GM04504 (cell line): Measurements from ENCODE around the gene CLSTN3.
"Not testable (repeated sequence)": the region's sequence is repeated elsewhere in the genome, so short reads cannot be mapped to it uniquely, and the experiment has no call there.

ENCODE experiments used
- DNase-seq: peaks from one replicate; pipeline ENCODE4 v3.0.0-alpha.2; 2012; ENCODE audit warnings: low read depth

CLSTN3 gene

DNA sequence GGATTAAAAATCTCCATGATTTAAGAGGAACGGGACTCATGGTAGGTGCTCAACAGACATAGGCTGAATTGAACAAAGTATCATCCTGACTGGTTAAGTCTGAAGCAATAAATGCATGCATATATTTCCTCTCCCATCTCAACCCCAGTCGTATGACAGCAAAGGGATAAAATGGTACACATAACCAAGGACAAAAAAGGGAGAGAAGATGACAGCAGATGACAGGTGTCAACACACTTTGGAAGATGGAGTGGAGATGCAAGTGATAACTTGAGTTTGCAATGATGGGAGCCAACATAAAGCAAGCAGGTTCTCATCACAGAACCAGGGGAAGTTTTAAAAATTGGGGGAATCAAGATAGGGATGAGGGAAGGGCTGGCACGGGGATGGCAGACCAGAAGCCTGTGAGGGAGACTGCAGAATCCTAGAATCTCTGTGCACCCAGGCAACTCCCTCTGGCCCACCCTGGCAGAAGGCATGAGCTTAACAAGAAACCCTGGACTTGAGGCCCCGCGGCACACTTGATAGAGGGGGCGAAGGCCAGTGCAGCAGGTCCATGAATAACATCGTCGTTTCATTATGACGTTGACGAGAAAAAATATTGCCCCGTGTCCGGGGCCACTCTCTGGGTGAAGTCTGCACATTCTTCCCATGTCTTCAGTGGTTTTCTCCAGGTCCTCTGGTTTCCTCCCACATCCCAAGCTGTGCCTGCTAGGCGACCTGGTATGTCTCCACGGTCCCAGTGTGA is 26.2 kb upstream of the CLSTN3 start:
- no peak for DNase-seq

GRCh38 chr12:7106082-7106481 is 24.1 kb upstream of the CLSTN3 start:
- no peak for DNase-seq

DNA sequence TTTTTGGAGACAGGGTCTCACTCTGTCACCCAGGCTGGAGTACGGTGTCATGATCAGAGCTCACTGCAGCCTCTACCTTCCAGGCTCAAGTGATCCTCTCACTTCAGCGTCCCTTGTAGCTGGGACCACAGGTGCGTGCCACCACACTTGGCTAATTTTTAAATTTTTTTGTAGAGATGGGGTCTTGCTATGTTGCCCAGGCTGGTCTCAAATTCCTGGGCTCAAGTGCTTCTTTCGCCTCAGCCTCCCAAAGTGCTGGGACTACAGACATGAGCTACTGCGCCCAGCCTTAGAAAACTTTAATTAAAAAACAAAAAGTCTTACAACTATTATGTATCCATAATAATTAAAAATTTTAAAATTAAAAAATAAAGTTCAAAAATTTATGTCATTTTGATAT is 23.0 kb upstream of the CLSTN3 start:
- DNase-seq = not testable (repeated sequence)

DNA sequence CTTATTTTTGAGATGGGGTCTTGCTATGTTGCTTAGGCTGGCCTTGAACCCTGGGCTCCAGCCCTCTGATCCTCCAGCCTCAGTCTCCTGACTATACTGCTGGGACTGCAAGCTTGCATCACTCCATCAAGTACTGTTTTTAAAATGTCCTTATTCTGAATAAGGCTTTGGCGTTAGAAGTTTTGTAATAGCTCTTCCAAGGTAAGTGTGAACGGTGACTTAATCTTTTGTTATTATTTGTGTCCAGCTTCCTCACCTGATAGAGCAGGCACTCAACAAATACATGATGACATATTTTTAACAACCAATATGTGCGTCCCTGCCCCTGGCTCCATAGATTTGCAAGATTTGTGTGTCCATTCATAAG is 22.6 kb upstream of the CLSTN3 start:
- no peak for DNase-seq

DNA sequence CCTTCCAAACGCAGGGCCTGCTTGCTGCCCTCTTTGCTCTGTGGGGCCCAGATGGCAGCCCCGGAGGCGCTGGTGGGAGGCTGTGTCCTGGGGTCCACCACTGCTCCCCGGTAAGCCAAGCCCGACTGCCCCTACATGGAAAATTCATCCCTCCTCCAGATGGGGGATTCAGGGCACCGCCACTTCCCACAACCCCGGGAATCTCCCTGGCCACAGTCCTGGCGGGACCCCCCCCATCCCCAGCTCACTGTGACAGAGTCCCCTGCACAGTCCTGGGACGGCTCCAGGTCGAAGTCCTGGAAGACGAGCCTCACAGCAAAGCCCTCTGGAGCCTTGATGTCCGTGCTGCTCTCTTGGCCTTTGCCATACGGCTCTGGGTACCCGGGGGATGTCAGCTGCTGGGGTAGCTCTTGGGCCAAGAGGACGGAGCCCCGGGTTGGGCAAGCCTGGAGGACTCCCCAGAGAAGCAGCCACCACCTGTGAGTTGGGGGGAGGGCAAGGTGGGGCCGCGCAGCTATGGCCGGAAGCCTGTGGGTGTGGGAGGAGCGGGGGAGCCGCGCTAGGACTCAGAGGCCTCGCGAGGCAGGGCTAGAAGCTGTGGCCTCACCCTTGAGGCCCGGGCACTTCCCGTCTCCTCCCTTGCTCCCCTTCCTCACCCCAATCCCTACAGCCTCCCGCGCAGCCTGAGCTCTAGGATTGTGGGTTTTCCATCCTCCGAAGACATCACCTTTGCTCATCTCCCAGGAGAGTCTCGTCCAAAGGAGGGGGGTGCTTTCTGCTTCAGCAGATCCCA is 22.0 kb upstream of the CLSTN3 start:
- DNase-seq = peak; percentile 53

DNA sequence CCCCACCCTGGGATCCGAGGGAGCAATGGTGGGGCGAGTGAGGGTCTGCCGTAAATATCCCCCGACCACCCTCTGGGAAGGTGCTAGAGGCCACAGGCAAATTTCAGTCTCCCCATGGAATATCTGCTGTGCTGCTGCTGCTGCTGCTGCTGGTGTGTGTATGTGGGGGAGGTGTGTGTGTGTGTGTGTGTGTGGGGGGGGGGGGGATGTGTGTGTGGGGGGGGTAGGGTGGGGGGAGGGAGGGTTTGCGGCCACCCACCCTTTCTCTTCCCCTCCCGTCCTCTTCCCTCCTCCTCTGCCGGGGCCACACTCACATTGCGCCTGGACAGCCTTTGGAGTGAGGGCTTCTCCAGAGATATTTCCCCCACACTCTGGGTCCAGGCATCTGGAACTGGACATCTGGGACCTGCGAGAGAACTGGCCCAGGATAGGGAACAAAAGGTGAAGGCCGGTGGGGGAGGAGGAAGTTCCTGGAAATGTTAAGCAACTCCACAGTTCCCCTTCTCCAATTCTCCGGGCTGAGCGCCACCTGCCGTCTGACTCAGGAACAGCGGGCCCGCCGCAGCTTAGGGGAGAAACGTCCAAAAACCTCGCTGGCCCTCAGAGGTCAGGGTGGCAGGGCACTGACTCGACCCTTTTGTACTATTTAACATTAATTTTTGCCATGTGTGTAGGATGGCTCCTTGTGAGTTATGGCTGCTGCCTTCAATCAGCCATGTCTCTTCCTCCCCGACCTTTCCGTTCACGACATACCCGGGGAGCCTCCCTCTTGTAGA is 21.2 kb upstream of the CLSTN3 start, which contains the start of gene C1RL:
TSS of gene C1RL (minus strand) at position 419 of the 776 bp plus-strand sequence. CDS start at position 385, 34 bp downstream.
- DNase-seq = peak; percentile 69

DNA sequence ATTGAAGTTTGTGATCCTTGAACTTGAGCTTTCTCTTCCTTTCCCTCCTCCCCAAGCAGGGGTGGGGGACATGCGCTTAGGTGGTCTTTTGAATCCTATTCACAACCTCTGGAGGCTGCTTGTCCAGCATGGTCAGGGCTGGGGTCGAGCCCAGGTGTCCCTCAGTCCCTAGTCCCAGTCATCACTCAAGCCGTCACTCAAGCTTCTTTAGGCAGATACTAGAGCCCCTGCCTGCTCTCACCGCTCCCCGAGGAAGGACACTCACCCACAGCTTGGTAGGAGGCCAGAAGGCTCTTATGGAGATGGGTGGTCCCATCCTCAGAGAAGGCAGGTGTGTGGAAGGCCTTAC is 20.6 kb upstream of the CLSTN3 start:
- DNase-seq = no peak

DNA sequence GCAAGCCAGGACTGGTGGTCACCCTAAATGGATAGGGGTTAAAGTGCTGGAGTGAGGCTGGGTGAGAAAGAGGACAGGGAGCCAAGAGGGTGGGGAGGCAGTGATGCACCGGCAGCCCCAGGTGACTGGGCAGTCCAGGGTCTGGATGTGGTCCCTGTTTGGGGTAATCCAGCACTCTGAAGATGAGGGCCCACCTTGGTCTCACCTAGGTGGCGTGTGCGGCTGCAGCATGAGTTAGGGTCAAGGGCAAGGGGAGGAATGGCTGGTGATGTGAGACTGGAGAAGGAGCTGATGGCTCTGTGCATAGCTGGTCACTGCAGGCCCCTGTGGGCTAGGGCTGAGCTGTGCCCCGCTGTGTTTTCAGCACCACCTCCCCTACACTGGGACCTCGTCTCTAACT is 19.5 kb upstream of the CLSTN3 start:
- no peak for DNase-seq

DNA sequence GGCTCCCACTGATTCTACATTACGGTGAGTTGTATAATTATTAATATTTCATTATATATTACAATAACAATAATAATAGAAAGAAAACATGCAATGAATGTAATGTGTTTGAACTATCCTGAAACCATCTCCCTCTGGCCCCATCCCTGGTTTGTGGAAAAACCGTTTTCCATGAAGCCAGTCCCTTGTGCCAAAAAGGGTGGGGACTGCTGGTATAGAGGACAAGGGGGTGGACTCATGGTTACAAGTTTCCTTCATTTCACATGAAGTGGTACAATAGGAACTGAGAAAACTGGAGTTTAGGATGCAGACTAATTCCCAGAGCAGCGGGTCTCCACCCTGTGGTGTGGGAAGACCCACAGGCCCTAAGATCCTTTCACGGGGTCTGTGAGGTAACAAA is 18.1 kb upstream of the CLSTN3 start:
- DNase-seq = no peak

- no peak for DNase-seq
Observed at GRCh38 chr12:7113389-7113871, 16.7 kb upstream of the CLSTN3 start.

DNA sequence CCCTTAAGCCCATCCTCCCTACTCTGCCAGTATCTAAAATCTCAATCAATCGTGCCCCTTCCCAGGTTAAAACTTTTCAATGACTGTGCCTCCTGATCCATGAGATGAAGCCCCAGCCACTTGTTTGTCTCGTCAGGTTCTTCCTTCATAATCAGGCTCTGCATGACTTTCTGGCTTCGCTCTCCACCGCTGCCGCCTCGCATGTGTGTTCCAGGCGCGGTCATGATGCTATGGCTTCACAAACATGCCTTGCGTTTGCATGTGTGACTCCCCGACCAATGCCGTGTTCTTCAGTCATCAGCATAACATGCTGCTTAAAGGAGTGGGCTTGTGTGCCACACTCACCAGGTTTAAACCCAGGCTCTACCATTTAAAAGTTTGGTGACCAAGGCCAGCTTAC is 16.2 kb upstream of the CLSTN3 start:
- DNase-seq = no peak

DNA sequence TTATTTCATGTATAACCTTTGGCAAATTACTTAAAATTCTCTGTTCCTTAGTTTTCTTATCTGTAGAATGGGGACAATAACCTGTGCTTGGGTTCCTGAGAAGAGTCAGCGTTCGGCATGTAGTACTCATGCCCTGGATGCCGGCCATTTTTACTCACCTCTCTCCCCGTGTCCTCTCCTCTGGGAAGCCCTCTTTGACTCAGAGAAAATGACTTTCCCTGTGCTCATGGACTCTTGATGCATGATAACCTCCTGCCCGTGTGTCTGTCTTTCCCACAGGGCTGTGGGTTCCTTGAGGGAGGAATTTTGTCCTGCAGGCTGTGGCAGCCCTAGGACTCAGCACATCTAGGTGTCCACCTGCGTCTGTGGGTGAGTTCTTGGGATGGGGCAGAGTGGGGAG is 15.3 kb upstream of the CLSTN3 start:
- DNase-seq = no peak

DNA sequence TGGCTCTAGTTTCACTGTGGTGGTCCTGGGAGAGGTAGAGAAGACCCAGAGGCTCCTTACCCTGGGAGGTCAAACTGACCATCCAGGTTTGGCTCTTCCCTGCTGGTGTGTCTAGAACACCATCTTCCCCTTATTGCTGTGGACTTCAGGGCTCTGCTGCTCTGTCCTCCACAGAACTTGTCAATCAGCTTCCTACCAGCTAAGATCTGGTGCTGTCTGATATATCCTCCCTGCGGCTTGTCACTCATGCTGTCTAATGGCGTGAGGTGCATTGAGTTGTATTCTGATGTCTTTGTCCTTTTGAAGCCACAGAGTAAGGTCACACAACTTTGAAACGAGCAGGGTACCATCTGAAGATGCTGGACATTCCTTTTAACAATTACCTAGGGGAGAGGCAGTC is 14.0 kb upstream of the CLSTN3 start:
- DNase-seq = no peak

DNA sequence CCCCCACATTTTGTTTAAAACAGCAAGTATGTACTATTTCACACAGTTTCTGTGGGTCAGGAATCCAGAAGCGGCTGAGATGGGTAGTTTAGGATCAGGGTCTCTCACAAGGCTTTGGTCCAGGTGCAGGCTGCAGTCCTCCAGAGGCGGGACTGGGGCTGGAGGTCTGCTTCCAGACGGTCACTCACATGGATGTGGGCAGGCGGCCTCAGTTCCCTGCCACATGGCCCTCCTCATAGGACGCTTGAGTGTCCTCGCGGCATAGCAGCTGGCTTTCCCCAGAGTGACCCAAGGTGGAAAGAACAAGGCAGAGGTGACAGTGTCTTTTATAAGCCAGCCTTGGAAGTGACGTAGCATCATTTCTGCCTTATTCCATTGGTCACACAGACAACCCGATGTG is 13.3 kb upstream of the CLSTN3 start:
- DNase-seq = no peak

DNA sequence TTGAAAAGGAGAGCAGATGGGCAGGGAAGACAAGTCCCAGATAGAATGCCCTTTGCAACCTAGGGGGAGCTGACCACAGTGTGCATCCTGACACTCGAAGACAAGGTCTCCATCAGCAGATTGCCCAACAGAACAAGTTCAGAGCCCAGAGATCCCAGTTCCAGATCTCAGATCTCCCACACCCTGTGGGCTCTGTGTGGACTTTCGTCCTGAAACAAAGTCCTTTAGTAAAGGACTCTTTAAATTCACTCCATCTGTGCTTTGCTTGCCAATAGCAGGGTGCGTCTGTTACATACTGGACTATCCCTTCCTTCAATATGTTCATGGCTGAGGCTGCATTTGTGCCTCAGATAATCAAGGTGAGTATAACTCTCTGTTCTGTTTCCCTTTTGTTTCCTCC is 12.5 kb upstream of the CLSTN3 start:
- no peak for DNase-seq

- DNase-seq = no peak
Observed at GRCh38 chr12:7118881-7119280, 11.3 kb upstream of the CLSTN3 start.

- no peak for DNase-seq
Observed at GRCh38 chr12:7120166-7120565, 10.0 kb upstream of the CLSTN3 start.

- DNase-seq = no peak
Observed at GRCh38 chr12:7121324-7121723, 8.8 kb upstream of the CLSTN3 start.

DNA sequence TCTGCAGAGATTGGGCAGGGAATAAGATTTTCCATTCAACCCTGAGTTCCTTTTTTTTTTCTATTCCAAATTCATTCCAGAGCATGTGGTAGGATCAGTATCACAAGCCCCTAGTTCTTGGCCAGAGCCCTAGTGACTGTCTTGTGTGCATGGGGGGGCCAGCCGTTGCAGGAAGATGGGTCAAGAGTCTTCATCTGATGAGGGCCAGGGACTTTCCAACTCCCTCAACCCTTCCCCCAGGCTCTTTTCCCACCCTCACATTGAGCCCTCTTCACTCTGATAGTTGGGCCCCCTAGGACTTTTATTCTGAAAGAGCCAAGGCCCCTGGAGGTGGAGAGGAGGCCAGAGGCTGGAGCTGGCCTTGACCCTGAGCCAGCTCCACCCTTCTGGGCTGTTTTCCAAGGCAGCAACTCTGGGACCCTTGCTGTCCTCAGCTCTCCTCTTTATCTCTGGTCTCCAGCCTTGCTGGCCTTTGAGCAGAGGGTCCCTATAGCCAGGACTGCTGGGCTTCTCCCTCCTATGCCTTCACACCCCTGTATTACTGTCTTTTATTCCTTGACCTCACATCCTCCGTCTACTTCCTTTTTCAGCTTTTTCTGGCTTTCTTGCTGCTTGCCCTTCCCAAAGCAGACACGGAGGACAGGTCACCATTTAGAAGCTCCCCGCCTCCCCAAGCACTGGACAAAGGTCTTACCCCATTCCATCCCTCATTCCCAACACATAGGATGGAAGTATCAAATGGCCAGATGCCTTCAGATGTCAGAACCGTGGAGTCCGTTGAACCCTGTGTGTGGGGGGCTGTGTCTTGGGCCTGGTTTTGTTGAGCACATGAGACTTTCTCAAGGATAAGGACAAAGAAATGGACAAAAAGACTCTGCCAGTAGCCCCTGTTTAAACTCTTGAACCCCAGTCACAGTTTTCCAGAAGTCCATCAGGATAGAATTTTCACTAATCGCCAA is 7.1 kb upstream of the CLSTN3 start:
- DNase-seq = no peak

DNA sequence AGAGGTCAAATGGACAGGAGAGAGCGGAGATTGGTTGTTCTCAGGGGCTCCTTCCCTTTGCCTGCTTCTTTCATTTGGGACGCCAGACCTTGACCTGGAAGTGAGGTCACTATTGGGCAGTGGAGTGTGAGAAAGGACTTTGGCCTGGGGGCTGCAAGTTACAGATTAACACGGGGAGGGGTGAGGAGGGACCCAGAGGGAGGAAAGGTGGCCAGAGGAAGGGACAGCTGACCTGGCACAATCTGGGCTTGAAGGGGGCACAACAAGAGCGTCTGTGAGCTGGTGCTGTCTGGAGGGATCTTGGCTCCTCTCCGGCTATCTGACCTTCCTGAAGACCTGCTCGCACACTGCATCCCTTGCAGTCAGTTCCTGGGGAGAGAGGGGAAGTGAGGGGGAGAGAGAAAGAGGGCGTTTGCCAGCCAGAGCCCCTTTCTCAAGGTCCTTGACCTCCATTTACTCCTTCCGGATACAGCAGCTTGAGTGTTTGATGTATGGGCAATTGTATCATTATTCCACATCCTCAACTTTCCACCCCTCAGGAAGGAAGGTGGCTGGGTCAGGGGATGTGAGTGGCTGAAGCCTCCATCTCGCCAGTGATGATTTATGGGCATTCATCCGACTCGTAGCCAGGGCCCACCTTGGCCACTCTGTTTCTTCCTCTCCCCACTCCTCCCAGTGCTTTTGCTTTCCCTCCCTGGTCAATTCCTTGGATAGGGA is 6.2 kb upstream of the CLSTN3 start:
- no peak for DNase-seq
